GM12891 (cell line): ENCODE data around the gene KIF13A.

Experiments used
- PAX5 ChIP-seq: IDR thresholded peaks from 2 replicates; pipeline ENCODE4 v1.6.1; 2011; ENCODE audit warnings: low read length, moderate library complexity, mild to moderate bottlenecking; ENCODE audit not compliant: insufficient read depth, severe bottlenecking
- POLR2A ChIP-seq: IDR thresholded peaks from 2 replicates; pipeline ENCODE4 v1.6.1; 2011; ENCODE audit warnings: low read depth, low read length, control low read depth
- POLR2AphosphoS5 ChIP-seq: IDR thresholded peaks from 2 replicates; pipeline ENCODE4 v1.6.1; 2011; ENCODE audit warnings: low read depth, low read length, control low read depth
- SPI1 ChIP-seq: IDR thresholded peaks from 2 replicates; pipeline ENCODE4 v1.6.1; 2011; ENCODE audit warnings: low read depth, low read length, control low read depth
- TAF1 ChIP-seq: IDR thresholded peaks from 2 replicates; pipeline ENCODE4 v1.6.1; 2011; ENCODE audit warnings: low read depth, low read length, control low read depth

GRCh38 chr6:17988422-17988944 is 1.0 kb upstream of the KIF13A start:
- no peak for TF ChIP-seq POLR2A
- TF ChIP-seq TAF1, result no peak
- TF ChIP-seq POLR2AphosphoS5, result no peak
- no peak for TF ChIP-seq PAX5
- TF ChIP-seq SPI1, result no peak
